Bone marrow (tissue), 2 donors: ENCODE data around the gene HK1.
A peak's percentile ranks its signal among the peaks of the same experiment; 100 is the strongest.
"Not testable (repeated sequence)": the region's sequence is repeated elsewhere in the genome, so short reads cannot be mapped to it uniquely, and the experiment has no call there.

ENCODE experiments used
- DNase-seq, 2 donors: peaks; one replicate each; lab custom pipeline; 2025; lab: John Stamatoyannopoulos, UW

The HK1 gene

GRCh38 chr10:69421611-69422308 lies 143.5 kb downstream of the HK1 start:
- DNase-seq = no peak

- no peak for DNase-seq
These were observed 144.4 kb downstream of the HK1 start for GRCh38 chr10:69422676-69423075.

- no peak for DNase-seq
These were observed 146.7 kb downstream of the HK1 start for GRCh38 chr10:69425041-69425440.

GRCh38 chr10:69425511-69426298 lies 147.4 kb downstream of the HK1 start:
- no peak for DNase-seq

DNA sequence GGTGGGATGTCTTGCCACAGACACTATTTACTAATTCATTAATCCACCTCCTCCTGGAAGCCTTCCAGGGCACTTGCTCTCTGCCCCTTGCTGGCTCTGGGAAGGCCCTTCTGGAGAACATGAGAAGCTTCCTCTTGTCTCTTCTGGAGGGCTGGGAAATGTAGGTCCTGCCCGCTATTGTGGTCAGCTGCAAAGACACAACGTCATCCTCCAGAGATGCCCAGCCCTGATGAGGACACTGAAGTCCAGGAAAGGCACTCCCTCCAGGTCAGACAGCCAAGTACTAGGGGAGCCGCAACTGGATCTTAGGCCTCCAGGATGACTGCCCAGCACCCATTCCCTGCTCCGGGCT lies 148.1 kb downstream of the HK1 start:
- DNase-seq = no peak

GRCh38 chr10:69428165-69428564 lies 149.9 kb downstream of the HK1 start:
- DNase-seq = no peak

GRCh38 chr10:69434169-69434568 lies 155.9 kb downstream of the HK1 start:
- no peak for DNase-seq

- no peak for DNase-seq
These were observed 156.6 kb downstream of the HK1 start for GRCh38 chr10:69434926-69435325.

DNA sequence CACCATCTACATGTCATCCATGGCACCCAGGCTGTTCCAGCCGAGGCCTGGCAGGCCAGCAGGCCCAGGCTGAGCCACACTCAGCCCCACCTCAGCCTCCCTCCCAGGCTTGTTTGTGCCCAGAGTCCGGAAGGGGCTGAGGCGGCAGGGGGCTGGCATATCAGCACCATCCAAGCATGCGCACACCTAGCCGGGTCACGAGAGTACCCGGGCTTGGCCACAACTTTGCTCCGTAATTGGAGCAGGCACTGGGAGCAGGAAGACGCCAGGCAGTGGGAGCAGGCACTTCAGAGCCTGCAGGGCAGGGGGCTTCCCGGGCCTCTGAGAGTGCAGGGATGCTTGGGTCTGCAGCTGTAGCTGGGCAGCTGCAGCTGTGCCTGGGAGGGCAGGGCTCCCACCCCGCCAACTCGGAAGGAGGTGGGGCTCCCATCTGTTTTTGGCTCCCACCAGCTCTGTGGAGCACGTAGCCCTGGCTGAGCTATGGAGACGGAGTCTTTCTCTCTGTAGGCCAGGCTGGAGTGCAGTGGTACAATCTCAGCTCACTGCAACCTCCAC lies 157.7 kb downstream of the HK1 start:
- DNase-seq = no peak

DNA sequence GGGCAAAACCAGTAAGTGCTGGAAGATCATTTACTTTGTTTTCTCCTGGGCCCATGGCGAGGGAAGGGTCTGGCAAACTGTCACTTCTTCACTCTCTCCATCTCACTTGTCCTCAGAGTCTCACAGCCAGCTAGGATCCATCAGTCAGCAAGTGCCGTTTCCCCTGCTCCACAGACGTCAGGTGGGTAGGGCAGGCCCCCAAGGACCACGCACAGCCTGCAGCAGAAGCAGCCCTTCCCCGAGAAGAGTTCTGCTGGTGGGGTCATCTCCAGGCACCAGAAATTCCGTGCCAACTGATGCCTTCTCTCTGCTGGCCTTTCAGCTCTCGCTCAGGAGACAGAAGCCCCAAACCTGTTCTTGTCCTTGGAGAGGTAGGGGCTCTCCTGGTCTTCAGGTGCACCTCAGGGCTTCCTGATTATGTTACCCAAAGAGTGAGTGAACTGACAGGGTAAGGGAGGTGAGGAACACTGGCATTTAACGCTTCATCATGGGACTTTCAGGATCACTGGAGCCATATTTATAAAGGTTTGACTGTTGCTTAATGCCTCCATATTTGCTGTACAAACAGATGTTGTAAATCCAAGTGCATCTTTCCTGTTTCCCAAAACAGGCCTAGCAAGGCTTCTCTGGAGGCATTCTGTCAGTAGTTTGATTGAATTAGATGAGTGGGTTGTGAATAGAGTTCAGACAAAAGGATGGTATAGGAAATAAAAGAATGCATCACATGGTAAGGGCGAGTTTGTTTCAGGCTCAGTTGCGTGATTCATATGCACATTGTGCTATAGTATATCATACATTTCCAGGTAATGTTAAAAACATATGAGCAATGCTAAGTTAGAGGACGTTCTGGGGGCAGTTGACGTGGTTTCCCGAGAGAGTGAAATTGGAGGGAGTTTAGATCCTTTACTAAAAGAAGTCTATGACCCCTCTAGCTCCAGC lies 159.3 kb downstream of the HK1 start:
- no peak for DNase-seq

DNA sequence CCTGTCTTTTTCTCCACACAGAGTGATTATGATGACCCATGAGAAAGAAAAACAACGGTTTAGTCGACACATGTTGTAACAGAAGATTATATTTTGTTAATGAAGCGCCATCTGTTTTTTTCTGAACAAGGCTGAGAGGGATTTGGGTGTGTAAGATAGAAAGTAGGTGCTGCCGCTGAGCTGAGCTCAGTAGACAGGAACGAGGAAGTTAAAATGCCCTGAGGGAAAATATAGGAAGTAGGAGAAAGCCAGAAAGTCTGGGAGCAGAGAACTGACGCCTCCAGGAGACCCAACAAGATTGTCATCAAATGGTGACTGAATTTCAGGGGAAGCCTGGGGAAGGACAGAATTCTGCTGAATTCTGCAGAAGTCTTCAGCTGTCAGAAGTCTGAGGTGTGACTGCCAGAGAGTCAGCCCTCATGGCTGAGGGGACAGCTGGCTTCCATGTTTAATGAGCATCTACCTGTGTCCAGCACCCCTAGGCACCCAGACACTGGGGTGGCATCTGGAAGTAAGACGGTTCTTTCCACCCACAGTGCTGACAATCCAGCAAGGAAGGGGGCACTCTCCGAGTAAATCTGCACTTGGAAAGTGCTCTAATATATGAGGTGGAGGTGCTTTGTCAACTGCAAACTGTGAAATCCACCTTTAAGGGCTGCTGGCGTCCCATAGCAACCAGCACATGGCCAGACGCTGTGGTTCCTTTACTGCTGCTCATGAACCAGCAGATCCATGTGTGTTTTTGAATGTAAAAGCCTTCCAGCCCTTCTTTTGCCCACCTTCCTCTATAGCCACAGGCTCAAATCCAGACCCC lies 160.4 kb downstream of the HK1 start:
- DNase-seq = no peak

DNA sequence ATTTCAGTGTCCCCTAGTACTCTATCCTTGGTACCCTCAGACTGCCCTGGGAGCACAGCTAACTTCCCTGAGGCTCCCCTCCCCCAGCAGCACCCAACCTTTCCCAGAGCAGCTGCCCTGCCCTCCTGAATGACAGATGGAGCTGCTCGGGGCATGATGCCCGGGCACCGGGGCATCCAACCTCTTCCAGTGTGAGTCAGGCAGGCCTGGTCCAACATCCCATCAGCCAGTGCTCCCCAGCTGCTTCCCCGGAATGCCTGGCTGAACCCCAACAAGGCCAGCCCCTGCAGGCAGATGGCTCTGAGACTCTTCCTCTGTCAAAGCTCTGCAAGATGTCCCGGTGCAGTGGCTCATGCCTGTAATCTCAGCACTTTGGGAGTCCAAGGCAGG lies 161.0 kb downstream of the HK1 start:
- no peak for DNase-seq

DNA sequence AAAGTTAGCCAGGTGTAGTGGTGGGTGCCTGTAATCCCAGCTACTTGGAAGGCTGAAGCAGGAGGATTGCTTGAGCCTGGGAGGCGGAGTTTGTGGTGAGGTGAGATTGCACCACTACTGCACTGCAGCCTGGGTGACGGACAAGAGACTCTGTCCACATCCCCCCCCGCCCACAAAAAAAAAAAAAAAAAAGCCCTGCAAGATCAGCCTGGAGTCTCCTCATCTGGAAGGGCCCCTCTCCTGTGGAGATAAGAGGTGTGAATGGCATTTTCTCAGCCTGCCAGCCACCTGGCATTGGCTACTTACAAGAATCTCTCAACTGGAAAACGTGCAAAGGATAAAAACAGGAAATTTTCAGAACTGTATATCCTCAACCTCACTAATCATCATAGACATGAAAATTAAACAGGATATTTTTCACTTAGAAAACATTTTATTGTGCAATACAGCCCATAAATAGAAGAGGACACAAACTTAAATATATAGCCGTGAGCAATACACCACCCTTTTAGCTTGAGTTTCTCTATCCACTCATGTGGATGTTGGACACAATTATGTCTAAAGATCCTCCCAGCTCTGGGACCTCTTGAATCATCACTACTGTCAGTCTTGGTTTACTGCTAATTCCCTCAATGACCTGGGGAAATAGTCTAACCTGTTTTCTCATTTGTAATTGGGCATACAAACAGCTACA lies 161.7 kb downstream of the HK1 start:
- no peak for DNase-seq

DNA sequence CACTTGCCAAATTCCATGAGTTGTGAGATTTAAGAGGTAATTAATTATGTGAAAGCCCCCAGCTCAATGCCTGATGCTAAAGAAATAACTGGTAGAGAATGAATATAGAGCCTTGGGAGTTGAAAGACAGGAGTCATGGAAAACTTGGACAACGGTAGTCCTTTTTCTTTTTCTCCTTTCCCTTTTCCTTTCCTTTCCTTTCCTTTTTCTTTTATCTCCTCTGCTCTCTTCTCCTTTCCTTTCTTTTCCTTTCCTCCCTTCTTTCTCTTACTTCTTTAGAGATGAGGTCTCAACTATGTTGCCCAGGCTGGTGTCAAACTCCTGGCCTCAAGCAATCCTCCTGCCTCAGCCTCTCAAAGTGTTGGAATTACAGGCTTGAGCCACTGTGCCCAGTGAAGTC lies 165.1 kb downstream of the HK1 start:
- DNase-seq = no peak

- DNase-seq = no peak
These were observed 166.7 kb downstream of the HK1 start for GRCh38 chr10:69445041-69445440.

GRCh38 chr10:69446229-69446628 lies 167.9 kb downstream of the HK1 start:
- DNase-seq = no peak

- DNase-seq = peak in 1 of 2 donors; percentile 42
These were observed 168.4 kb downstream of the HK1 start for GRCh38 chr10:69446650-69447151.

DNA sequence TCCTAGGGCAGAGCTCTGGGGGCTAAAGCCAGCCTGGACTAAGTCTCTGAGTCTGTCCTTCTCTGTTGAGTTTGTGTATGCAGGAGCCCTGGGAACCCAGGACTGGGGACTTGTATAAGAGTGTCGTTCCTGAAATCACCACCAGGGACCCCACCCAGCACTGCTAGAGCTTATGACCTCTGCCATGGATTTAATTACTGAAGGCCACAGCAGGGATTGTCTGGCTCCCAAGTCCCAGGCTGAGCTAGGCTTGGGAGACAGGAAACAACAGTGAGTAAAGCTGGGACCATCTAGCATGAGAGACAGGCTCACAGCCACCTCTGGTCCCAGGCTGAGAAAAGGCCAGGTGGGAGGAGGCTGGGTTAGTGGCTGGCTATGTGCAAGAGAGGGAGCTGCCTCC lies 171.5 kb downstream of the HK1 start:
- DNase-seq = peak in 1 of 2 donors; percentile 33

- DNase-seq = not testable (repeated sequence)
These were observed 172.1 kb downstream of the HK1 start for GRCh38 chr10:69450395-69450794.

GRCh38 chr10:69451209-69451783 lies 173.0 kb downstream of the HK1 start, which contains the start of gene TSPAN15:
TSS of gene TSPAN15 (plus strand) at chr10:69451465. CDS start at chr10:69451595, 130 bp downstream.
- peak in 1 of 2 donors; percentile 65 for DNase-seq
